Stimulated activated CD4-positive, alpha-beta T cell treated with anti-CD3 and anti-CD28 coated beads, Interleukin-15, amount 100 ng/mL, for 48 hours (primary cell): ENCODE data around the gene TMIGD1.

Source experiments
- DNase-seq, 2 donors: peaks; one replicate each; pipeline ENCODE4 v3.0.0-alpha.2; 2020; ENCODE audit warnings: low read depth in 2 of 2

TMIGD1 gene, protein sequence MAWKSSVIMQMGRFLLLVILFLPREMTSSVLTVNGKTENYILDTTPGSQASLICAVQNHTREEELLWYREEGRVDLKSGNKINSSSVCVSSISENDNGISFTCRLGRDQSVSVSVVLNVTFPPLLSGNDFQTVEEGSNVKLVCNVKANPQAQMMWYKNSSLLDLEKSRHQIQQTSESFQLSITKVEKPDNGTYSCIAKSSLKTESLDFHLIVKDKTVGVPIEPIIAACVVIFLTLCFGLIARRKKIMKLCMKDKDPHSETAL

DNA sequence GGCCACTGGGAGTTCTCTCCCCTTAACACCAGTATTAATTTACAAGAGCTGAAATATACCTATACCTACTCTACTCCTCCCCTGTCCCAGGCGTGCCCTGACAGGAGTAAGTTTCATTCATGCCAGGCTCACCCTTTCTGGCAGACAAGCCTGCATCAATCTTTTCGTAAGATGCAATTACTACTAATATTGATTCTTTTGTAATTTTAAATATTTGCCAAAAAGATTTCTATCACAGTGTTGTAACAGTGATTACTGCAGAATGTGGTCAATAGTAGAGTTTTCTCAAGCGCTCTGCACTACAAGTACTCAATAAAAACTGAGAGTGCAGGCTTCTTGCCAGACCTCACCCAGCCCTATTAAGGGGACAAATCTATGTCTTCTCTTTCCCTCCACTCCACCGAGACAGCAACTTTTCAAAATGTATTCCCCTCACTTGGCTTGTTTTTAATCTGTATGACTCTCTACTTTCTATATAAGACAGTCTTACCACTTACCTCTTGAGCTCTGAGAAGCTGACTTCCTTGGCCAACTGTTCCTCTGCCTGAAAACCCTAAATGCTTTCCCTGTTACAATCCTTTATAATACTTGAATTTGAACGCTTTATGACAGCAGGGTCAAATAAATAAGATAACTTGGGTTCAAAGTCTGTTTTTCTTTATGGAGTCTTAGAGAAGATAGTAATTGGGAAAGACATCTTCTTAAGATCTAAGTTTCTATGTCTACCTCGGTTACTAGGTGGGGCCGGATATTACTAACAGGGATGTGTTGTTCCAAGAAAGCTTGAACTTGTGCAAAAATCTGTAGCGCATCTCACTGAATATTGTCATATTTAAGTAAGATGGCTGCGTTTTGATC is at the start of gene TMIGD1:
Gene TMIGD1 (minus strand): TSS at position 555 of the 858 bp plus-strand sequence. CDS start 1,924 bp downstream, outside the sequence.
- no peak for DNase-seq

DNA sequence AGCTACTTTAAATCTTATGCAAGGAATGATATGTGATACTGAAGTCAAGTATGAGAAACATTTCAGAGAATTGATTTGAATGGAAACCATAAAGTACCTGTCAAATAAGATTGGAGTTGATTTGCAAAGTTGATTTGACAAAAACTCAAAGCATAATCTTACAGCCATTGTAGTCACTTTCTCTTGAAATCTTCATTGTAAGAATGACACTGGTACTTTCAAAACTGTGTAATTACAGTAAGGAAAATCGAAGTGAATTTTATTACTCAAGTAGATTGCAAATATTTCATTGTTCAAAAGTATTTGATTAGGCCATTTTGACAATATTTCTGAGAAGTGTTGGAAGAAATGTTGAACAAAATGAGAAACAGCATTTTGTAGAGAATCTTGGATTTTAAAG is 48.5 kb upstream of the TMIGD1 start:
- DNase-seq: no peak

DNA sequence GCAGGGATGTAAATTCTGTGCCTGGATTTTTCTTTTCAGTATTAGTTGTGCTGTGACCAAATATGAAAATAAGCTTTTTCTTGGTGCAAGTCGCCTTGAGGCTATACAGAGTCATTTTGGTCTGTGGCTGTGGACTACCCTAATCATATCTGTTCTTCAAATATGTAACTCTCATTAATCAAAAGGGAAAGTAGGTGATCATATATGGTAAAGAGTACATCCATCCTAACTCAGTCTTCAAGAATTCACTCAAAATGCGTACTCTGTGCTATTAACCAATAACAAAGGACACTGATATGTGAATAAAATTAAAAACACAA is 47.4 kb upstream of the TMIGD1 start:
- no peak for DNase-seq

DNA sequence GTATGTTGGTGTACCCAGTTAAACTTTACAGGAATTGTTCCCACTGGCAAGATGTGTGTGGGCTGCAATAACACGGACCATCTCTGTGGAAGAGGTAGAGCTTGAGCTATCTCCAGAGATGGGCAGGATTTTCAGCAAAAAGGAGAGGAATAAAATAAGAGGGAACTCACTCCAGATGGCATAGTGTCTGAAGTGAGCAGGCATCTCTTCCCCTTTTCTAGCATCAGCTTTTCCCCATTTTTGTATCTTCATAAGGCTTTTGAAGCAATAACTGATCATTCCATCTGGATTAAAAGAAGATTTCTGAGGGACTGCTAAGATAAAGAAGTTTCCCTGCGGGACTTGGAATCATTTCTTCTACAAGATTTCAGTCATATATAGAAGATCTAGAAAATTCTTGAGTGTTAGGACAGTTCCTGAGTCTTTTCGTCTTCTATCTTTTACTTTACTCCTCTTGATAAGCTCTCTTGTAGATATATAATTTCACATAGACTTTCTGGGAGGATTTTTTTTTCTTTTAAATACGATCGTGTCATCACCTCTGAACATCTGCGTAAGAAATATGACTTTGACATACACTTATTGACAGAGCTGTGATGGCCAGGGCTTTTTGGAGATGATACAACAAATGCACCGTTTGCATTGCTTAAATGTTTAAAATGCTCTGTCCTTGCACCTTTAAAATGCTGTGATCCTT is 46.9 kb upstream of the TMIGD1 start:
- DNase-seq: no peak

DNA sequence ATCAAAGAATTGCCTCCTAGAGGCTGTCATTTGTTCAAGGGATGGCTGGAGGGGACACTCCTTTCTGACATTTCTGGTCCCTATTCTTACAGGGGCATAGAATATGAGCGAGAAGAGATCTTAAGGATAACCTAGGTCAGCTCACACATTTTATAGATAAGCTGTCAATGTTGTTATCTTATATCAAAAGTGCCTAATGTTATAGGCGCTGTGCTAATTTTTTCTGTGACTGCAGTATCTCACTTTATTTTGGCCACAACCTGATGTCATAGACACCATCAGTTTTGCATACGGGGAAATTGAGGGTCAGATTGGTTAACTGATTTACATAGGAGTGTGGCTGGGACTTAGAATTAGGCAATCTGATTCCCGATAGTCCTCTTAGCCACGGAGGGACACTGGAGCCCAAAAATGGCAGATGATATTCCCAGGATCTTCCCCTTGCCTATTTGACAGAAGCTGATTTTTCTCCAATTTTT is 46.1 kb upstream of the TMIGD1 start:
- DNase-seq: no peak

DNA sequence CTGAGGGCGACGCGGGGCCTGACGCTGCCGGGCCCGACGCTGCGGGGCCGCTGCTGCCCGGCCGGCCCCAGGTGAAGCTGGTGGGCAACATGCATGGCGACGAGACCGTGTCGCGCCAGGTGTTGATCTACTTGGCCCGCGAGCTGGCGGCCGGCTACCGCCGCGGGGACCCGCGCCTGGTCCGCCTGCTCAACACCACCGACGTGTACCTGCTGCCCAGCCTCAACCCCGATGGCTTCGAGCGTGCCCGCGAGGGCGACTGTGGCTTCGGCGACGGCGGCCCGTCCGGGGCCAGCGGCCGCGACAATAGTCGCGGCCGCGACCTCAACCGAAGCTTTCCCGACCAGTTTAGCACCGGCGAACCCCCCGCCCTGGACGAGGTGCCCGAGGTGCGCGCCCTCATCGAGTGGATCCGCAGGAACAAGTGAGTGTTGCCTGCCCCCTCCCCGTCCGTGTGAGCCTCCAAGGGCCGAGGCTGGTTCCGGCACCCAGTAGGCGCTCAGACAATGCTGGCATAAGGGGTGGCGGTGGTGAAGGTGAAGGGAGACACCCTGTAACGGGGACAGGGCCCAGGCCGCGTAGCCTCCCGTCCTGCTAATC is 45.5 kb upstream of the TMIGD1 start:
- DNase-seq: no peak

DNA sequence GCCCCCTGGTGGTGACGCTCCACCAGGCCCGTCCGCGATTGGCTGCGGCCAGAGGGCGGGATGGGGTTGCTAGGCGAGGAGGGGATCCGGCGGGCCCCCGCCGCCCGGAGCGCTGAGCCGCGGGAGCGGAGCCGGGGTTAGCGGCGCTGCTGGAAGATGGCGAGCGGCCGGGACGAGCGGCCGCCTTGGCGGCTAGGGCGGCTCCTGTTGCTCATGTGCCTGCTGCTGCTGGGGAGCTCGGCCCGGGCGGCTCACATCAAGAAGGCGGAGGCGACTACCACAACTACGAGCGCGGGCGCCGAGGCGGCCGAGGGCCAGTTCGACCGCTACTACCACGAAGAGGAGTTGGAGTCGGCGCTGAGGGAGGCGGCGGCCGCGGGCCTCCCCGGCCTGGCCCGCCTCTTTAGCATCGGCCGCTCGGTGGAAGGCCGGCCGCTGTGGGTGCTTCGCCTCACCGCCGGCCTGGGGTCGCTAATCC is 45.0 kb upstream of the TMIGD1 start, which contains the start of gene CPD:
Gene CPD (plus strand): TSS at position 103 of the 478 bp plus-strand sequence. CDS start 54 bp downstream, at position 157.
- peak; percentile 91 to 96 for DNase-seq

DNA sequence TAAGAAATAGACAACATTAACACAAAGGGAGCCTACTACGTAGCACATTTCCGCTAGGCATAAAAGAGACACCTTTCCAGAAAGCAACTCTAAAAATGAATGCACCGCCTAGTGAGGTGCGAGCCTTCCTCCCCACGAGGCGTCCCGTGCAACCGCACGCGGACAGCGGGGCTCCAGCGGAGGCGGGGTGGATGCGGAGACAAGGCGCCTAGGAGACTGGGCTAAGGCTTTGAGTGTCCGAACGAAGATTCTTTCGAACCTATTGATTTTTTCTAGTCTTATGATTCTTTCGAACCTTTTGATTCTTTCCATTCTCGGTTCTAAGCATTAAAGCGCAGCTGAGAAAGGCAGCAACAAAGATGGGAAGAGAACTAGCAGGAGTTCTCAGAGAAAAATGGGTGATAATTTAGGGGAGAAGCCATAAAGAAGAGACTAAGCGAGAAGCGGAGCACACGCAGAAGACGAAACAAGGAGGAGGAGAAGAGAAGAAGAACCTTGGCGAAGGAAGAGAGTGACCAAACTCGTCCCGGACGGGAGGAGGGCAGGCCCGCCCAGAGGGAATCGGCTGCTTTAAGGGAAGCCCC is 44.5 kb upstream of the TMIGD1 start:
- DNase-seq: peak; percentile 25 to 49

DNA sequence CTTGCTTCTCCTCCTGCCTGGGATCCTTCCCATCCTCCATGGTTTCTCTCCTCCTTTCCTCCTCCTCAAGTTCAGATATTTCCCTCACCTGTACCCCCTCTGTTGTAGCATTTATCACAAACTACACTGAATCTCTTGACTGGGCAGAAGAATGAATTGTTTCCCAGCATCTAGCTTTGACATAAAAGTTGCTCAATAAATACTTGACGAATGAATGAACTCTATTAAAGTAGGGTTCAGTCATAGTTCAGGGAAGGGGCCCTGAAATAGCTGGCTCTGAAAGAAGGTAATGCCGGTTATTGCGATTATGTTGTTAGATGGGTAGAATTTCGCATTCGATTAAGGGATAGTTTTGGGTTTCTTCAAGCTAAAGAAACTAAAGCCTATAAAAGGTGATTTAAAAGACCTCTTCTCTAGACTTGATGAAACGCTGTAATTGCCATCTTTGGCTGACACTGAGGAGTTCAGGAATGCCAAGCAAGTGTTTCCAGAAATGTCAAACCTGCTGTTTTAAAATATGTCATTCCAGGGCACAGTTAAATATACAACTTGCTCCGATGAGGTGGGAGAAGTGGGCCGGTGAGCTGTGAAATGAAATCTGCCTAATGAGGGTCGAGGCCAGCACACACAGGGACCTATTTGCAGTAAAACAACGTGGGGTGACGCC is 43.9 kb upstream of the TMIGD1 start:
- no peak for DNase-seq

DNA sequence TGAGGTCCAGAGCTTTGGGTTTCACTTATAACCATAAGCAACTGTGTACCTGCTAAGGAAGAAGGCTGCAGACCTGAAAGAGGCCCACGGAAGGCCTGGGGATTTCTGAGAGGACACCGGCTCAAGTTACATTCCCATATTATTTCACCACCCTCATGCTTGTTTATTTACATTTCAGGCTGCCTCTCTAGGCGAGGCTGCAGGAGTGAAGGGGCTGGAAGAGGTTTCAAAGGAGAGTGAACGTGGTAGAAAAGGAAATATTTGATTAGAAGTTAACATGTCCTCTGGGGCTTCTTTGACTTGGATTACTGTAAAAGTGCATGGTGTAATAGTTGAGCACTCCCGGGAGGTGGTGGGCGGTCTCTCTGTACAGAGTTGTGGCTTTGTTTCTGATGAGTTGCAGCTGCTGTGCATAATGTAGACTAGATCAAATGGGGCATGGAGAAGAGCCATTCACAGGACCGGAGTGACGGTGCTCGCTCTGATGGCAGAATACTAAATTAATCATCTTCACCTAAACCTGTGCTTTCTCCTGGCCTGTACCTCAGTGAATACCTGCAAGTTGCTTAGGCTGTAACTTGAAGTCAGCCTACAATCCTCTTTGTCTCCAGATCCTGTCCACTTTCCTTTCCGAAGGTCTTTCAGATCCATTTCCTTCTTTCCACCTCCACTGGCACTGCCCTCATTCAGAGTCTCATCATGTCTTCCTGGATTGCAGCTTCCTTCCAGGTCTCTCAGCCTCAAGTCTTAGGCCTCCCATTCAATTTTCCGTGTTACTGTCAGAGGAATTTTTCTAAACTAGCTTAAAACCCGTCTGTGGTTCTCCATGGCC is 43.0 kb upstream of the TMIGD1 start:
- peak; percentile 46 to 58 for DNase-seq

DNA sequence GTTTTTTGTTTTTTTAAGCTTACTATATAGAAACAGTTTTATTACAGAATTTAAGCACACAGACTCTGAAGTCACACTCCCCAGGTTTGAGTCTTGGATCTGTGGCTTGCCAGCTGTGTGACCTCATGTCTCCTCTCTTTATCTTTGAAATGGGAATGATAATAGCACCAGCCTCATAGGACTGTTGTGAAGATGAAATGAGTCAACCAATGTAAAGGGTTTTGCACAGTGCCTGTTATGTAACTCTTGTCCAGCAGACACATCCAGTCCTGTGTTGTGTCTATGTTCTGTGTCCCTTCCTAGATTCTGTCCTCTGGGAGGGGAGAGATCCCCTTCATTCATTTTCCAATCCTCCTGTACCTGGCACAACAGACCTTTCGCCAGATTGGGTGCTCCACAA is 41.8 kb upstream of the TMIGD1 start:
- DNase-seq: no peak

DNA sequence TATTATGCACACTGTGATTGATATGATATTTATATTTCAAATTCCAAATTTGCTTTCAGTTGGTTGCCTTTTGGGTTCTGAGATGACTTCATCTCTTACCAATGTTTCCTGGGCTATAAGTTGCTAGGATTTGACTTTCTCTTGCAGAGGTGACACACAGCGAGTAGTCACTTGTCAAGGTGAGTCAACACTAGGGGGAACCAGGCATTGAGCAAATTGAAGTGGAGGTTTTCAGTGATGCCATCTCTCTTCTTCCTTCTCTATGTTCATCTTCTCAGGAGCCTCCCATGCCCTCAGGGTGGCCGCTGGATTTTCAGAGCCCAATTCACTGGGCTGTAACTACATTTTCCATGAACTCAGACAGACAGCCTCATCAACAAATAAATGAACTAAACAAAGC is 38.9 kb upstream of the TMIGD1 start:
- peak; percentile 30 to 32 for DNase-seq

DNA sequence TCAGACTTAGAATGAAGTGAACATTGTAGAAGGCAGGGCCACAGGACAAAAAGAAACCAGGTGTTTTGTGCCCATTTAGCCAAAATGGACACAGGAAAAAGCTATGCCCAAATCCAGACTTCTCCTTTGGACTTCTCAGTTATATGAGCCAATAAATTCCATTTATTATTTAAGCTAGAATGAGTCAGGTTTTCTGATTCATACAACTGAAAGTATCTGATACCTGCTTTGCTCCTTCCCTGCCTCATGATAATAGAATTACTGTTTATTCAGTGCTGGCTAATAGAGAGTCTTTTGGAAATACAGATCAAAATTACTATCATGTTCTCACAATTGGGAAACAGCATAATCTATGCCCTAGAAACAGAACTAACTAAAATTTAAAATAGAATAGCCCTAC is 36.1 kb upstream of the TMIGD1 start:
- DNase-seq: no peak

DNA sequence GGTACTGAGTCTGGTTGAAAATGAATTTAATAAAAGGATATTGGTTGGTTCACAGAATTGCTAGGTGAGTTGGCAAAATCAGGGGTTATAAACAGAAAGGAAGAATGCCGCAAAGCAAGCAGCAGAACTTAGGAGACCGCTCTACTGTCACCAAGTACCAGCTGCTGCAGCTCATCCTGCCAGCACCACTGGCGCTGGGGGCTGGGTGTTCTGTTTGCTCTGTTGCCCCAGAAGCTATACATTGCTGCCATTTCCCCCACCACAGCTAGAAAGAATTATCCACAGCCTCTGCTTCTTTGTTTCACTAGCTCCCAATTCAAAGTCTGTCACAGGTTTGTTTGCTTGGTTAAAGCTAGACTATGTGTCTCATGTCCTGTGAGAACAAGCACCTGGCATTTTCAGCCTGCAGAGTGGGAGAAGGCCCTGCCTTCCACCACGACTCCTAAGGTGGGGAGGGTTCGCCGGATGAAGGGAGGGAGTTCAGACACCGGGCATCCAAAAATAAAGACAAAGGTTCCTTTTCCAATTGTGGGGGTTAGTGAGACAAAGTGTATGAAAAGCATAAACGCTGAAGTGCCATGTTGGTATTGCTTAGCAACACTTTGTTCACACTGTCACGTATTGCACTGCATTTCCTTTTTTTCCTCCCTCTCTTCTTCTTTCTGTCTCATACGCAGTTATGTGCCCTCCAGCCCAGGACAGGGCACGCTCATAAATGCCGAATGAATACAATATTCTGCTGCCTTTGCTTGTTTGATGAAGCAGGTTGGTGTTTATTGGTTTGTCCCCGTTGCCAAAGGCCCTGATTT is 35.3 kb upstream of the TMIGD1 start:
- DNase-seq: no peak

DNA sequence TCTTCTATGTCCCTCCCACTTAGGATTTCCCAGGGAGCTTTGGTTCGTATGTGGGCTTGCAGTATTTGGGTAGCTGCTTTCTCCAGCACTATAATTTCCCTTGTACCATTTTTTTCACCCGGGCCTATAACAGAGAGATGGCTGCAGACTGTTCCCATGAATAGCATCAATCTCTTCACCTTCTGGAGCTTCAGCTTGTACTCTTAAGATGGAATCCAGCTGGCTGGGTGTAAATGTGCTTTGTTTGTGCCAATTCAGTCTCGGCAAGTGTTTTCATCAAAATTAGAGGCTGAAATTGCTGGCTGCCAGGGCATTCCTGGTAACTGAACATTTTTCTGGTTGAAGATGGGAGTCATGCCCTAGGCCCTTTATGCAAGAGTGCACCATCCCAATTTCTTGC is 32.7 kb upstream of the TMIGD1 start:
- DNase-seq: no peak

DNA sequence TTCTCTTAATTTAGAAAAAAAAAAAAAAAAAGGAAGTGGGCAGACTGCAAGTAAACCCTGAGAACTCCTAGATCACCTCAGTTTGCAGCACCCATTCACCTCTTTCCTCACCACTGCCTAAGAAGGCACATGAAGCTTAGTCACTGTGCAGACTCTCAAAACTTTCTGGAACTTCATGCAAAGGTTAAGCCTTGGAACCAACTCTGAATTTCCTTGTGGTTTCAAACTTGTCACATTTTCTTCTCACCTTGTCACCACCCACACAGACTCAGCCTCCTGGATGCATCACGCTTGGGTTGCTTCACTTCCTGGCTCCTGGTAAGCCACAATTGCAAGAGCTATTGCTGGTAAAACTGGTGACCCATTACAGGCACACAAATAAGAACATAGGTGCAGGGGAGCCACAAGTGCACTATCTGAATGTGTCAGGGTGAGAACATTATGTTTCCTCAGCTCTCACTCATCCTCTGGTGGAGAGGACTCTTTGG is 29.9 kb upstream of the TMIGD1 start:
- DNase-seq: peak; percentile 81 to 88

DNA sequence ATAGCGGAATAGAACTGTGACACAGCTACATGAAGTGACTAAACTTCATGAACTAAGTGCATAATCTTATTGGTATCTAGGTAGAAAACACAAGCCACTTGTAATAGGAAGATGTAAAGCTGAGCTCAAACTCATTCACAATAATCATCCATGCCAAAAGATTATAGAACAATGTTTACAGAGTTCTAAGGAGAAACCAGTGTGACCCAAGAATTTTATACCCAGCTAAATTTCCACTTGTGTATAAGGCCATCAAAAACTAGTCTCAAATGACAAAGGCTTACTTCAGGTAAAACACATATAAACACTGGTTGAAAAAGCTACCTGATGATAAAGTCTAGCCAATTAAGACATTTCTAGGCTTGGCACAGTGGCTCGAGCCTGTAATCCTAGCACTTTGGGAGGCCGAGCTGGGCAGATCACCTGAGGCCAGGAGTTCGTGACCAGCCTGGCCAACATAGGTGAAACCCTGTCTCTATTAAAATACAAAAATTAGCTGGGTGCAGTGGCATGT is 28.0 kb upstream of the TMIGD1 start:
- no peak for DNase-seq

DNA sequence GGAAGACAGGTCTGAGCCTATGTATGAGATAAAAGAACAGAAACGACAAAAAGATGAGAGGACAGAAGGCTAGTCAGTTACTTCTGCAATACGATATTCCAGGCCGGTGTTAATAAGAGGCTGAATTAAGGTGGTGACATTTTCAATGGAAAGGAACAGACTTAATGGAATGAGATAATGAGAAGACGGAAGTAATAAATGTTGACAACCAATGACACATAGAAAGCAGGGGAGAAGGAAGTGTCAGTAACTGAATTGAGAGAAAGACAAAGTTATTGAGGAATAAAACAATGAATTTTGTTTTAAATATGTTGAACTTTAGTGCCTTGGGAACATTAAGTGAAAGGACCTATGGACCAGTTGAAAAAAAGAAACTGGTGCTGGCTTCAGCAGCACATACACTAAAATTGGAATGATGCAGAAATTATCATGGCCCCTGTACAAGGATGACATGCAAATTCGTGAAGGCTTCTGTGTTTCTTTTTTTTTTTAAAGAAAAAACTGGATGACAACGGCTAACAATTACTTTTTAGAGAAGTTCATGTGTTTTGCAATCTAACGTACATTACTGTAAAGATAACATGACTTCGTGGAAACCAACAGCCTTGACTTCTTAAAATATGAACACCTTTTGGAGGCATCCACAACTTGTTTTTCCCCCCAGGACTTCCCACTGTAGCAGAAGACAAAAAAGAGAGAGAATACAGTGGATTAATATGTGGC is 26.4 kb upstream of the TMIGD1 start:
- no peak for DNase-seq
